HG02623 (cell line): Measurements from ENCODE around the gene PREX1.

ENCODE experiments used
- ATAC-seq: cut with Tn5 transposase; IDR thresholded peaks from one replicate; pipeline ENCODE4 v1.9.1; 2021; ENCODE audit warnings: moderate library complexity; ENCODE audit not compliant: unreplicated experiment

The PREX1 gene

GRCh38 chr20:48665785-48666184 is 162.0 kb downstream of the PREX1 start:
- no peak for ATAC-seq

GRCh38 chr20:48662711-48663110 is 165.1 kb downstream of the PREX1 start:
- no peak for ATAC-seq

GRCh38 chr20:48661575-48662455 is 166.0 kb downstream of the PREX1 start:
- ATAC-seq: no peak

GRCh38 chr20:48660788-48661187 is 167.0 kb downstream of the PREX1 start:
- no peak for ATAC-seq

GRCh38 chr20:48659858-48660257 is 167.9 kb downstream of the PREX1 start:
- no peak for ATAC-seq

GRCh38 chr20:48658505-48658904 is 169.3 kb downstream of the PREX1 start:
- no peak for ATAC-seq

- ATAC-seq: no peak
Measured at GRCh38 chr20:48658198-48658476, 169.7 kb downstream of the PREX1 start.

- ATAC-seq: no peak
Measured at GRCh38 chr20:48657426-48658197, 170.2 kb downstream of the PREX1 start.

GRCh38 chr20:48656661-48657211 is 171.1 kb downstream of the PREX1 start:
- ATAC-seq: no peak

GRCh38 chr20:48656137-48656536 is 171.7 kb downstream of the PREX1 start:
- ATAC-seq: no peak

- no peak for ATAC-seq
Measured at GRCh38 chr20:48653706-48654051, 174.1 kb downstream of the PREX1 start.

GRCh38 chr20:48652961-48653705 is 174.7 kb downstream of the PREX1 start:
- ATAC-seq: no peak

GRCh38 chr20:48651960-48652359 is 175.8 kb downstream of the PREX1 start:
- no peak for ATAC-seq

- no peak for ATAC-seq
Measured at GRCh38 chr20:48651271-48651670, 176.5 kb downstream of the PREX1 start.

GRCh38 chr20:48649868-48650267 is 177.9 kb downstream of the PREX1 start:
- no peak for ATAC-seq

GRCh38 chr20:48649104-48649626 is 178.6 kb downstream of the PREX1 start:
- ATAC-seq: no peak

GRCh38 chr20:48648482-48649051 is 179.2 kb downstream of the PREX1 start:
- no peak for ATAC-seq

GRCh38 chr20:48647858-48648257 is 179.9 kb downstream of the PREX1 start:
- no peak for ATAC-seq

- ATAC-seq: no peak
Measured at GRCh38 chr20:48645666-48646065, 182.1 kb downstream of the PREX1 start.

- no peak for ATAC-seq
Measured at GRCh38 chr20:48644286-48644828, 183.4 kb downstream of the PREX1 start.
